ENCODE data around the gene CMTM3. TPM values are rescaled to one million over a fixed set of nuclear protein-coding genes. Genes with fewer than 3 reads are reported as not detected.
"Not testable (repeated sequence)": the region's sequence is repeated elsewhere in the genome, so short reads cannot be mapped to it uniquely, and the experiment has no call there.

CMTM3 gene
- total RNA-seq, 1 donor from 2014 or later: 244 TPM

DNA sequence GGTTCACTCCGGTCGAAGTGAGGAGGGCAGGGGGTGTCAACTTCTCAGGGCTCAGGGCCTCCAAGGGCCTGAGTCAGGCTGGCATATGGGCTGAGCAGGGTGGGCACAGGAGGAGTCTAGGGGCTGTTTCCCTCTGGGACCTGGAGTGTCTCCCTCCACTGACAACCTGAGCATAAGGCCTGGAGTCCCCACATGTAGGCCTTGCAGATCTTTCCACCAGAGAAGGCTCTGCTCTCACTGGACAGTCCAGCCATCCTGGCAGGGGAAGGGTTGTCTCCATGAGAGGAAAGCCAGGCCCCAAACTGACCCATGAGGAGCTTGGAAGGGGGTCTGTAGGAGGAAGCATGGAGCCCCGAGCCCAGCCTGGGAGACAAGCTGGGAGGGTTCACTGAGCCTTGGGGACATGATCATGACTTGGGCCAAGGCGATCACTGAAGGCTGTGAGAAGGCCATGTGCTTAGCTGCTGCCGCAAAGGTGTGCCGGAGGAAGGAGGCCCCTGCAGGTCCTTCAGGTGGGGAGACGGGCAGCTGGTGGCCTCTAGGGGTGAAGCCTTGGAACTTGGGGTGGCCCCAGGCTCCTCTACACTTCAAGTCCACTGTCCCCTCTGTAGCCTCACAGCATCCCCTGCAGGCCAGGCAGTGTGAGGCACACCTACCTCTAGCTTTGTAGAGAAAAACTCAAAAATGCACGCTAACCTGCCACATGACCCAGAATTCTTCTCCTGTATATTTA lies 15.4 kb upstream of the CMTM3 start:
- TF ChIP-seq, protein P1, sequence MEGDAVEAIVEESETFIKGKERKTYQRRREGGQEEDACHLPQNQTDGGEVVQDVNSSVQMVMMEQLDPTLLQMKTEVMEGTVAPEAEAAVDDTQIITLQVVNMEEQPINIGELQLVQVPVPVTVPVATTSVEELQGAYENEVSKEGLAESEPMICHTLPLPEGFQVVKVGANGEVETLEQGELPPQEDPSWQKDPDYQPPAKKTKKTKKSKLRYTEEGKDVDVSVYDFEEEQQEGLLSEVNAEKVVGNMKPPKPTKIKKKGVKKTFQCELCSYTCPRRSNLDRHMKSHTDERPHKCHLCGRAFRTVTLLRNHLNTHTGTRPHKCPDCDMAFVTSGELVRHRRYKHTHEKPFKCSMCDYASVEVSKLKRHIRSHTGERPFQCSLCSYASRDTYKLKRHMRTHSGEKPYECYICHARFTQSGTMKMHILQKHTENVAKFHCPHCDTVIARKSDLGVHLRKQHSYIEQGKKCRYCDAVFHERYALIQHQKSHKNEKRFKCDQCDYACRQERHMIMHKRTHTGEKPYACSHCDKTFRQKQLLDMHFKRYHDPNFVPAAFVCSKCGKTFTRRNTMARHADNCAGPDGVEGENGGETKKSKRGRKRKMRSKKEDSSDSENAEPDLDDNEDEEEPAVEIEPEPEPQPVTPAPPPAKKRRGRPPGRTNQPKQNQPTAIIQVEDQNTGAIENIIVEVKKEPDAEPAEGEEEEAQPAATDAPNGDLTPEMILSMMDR (IDR thresholded peaks at IDR 0.05; ENCODE audit: insufficient read depth, low read length, poor library complexity, severe bottlenecking): peak; percentile 65
- DNase-seq (ENCODE audit: low read depth): no peak
- no peaks in the 10 kb centered on the region for H3K27me3 ChIP-seq (ENCODE audit: control insufficient read depth, insufficient read depth, low read length)
- H3K4me3 ChIP-seq (ENCODE audit: low read depth, low read length): no peak overlapping the region
- no peaks in the 10 kb centered on the region for H3K36me3 ChIP-seq (ENCODE audit: control insufficient read depth, insufficient read depth, low read length)

DNA sequence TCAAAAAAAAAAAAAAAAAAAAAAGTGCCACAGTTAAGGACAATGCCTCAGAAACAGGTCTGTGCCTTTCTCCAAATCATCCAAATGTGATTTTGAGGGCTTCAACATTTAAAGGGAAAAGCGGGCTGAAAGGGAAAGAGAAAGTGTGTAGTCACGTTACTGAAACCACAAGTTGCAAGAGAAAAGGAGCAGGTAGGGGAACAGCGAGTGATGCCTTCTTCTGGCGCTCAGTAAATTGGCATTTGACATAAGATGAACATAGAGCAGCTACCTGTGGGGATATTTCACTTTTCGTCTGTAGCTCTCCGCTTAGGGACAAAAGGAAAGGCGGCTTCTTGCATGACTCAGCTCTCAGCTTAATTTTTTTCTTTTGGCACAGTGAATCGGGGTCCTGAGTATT lies 14.2 kb upstream of the CMTM3 start:
- no peaks in the 10 kb centered on the region for H3K36me3 ChIP-seq (ENCODE audit: control insufficient read depth, insufficient read depth, low read length)
- no peak for DNase-seq (ENCODE audit: low read depth)
- TF ChIP-seq, protein P1 (IDR thresholded peaks at IDR 0.05; ENCODE audit: insufficient read depth, low read length, poor library complexity, severe bottlenecking): no peak
- no peak overlapping the region for H3K4me3 ChIP-seq (ENCODE audit: low read depth, low read length)
- no peaks in the 10 kb centered on the region for H3K27me3 ChIP-seq (ENCODE audit: control insufficient read depth, insufficient read depth, low read length)

DNA sequence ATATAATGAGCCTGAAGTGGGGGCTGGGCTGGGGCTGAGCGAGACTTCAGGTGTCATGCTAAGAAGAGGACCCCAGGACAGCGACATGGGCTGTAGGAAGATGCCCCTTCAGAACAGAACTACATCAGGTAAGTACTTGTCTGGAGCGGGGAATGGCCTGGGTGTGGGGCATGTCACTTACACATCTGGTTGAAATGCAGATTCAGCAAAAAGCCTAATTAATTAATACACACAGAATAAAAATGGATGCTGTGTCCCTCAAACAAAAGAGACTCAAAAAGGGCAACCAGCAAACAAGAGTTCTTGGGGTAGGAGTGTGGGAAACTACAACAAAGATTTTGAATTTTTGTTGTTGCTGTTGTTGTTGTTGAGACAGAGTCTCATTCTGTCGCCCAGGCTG lies 13.5 kb upstream of the CMTM3 start:
- DNase-seq (ENCODE audit: low read depth): no peak
- TF ChIP-seq, protein P1 (IDR thresholded peaks at IDR 0.05; ENCODE audit: insufficient read depth, low read length, poor library complexity, severe bottlenecking): no peak

DNA sequence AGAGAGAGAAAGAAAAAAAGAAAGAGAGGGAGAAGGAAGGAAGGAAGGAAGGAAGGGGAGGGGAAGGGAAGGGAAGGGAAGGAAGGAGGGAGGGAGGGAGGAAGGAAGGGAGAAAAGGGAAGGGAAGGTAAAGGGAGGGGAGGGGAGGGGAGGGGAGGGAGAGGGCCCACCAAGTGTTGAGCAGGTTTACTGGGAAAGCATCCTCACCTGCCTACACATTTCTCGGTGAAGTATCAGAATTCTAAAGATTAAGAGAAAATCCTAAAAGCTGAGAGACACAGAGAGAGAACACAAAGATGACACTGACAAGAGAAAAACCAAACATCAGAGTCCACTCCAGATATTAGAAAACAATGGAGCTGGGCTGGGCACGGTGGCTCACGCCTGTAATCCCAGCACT lies 12.3 kb upstream of the CMTM3 start:
- TF ChIP-seq, protein P1 (IDR thresholded peaks at IDR 0.05; ENCODE audit: insufficient read depth, low read length, poor library complexity, severe bottlenecking): no peak
- DNase-seq (ENCODE audit: low read depth): no peak
- no peaks in the 10 kb centered on the region for H3K27me3 ChIP-seq (ENCODE audit: control insufficient read depth, insufficient read depth, low read length)
- H3K36me3 ChIP-seq (ENCODE audit: control insufficient read depth, insufficient read depth, low read length): no peaks in the 10 kb centered on the region
- no peak overlapping the region for H3K4me3 ChIP-seq (ENCODE audit: low read depth, low read length)

More for the DNA sequence above, 13.5 kb upstream of the CMTM3 start:
- H3K27me3 ChIP-seq (ENCODE audit: control insufficient read depth, insufficient read depth, low read length): no peaks in the 10 kb centered on the region
- no peak overlapping the region for H3K4me3 ChIP-seq (ENCODE audit: low read depth, low read length)
- H3K36me3 ChIP-seq (ENCODE audit: control insufficient read depth, insufficient read depth, low read length): no peaks in the 10 kb centered on the region

DNA sequence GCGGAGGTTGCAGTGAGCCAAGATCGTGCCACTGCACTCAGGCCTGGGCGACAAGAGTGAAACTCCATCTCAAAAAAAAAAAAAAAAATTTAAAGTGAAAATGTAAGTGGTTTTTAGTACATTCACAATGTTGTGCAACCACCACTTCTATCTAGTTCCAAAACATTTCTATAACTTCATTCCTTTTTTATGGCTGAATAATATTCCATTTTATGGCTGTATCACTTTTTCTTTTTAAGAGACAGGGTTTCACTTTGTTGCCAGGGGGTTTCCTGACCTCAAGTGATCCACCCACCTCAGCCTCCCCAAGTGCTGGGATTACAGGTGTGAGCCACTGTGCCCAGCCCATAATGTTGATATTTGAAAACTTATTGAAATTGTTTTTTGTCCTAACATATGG lies 11.7 kb upstream of the CMTM3 start:
- no peak for DNase-seq (ENCODE audit: low read depth)
- TF ChIP-seq, protein P1 (IDR thresholded peaks at IDR 0.05; ENCODE audit: insufficient read depth, low read length, poor library complexity, severe bottlenecking): no peak
- no peaks in the 10 kb centered on the region for H3K27me3 ChIP-seq (ENCODE audit: control insufficient read depth, insufficient read depth, low read length)
- H3K4me3 ChIP-seq (ENCODE audit: low read depth, low read length): no peak overlapping the region
- H3K36me3 ChIP-seq (ENCODE audit: control insufficient read depth, insufficient read depth, low read length): no peaks in the 10 kb centered on the region

DNA sequence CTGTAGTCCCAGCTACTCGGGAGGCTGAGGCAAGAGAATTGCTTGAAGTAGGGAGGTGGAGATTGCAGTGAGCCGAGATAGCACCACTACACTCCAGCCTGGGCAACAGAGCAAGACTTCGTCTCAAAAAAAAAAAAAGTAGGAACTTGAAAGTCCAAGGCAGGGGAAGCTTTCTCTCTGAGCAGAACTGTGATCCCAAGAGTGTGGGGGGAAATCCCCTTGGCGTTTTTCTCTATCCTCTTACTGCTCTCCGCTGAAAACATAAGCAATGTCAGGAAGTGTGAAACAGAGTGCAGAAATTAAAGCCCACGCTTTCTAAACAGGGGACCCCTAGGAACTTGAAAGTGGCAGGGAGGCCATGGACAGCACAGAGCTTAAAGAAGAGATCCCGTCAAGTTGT lies 9.8 kb upstream of the CMTM3 start:
- TF ChIP-seq, protein P1 (IDR thresholded peaks at IDR 0.05; ENCODE audit: insufficient read depth, low read length, poor library complexity, severe bottlenecking): no peak
- DNase-seq (ENCODE audit: low read depth): no peak
- Histone ChIP-seq H3K36me3 (ENCODE audit: control insufficient read depth, insufficient read depth, low read length) (no peaks in the 10 kb centered on the region), H3K27me3 (ENCODE audit: control insufficient read depth, insufficient read depth, low read length) (no peaks in the 10 kb centered on the region), H3K4me3 (ENCODE audit: low read depth, low read length) (no peak overlapping the region)

DNA sequence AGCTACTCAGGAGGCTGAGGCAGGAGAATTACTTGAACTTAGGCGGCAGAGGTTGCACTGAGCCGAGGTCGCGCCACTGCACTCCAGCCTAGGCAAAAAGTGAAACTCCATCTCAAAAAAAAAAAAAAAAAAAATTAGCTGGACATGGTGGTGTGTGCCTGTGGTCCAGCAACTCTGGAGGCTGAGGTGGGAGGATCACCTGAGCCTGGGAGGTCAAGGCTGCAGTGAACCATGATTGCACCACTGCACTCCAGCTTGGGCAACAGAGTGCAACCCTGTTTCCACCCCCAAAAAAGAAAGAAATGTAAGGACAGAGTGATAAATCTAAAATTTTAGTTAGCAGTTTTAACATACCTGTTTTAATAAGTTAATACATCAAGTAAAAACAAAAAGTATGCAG lies 7.9 kb upstream of the CMTM3 start:
- not testable (repeated sequence) for H3K4me3 ChIP-seq (ENCODE audit: low read depth, low read length); H3K36me3 ChIP-seq (ENCODE audit: control insufficient read depth, insufficient read depth, low read length); H3K27me3 ChIP-seq (ENCODE audit: control insufficient read depth, insufficient read depth, low read length); DNase-seq (ENCODE audit: low read depth)
